IMR-90 (cell line): ENCODE measurements around the gene SLC4A8. TPM values are rescaled to one million over a fixed set of nuclear protein-coding genes. Genes with fewer than 3 reads are reported as not detected.

ENCODE experiments used
- ATAC-seq: fragments of 200-7000 bp; cut with Tn5 transposase; 2 replicates; pipeline ENCODE4 v1.9.1; 2020; ENCODE audit warnings: low read depth, mild to moderate bottlenecking, moderate library complexity
- BruUV-seq: library from RNA; stranded (reverse); fragments of 400-500 nt; replicated peaks from 2 replicates; lab custom pipeline; 2021; lab: Mats Ljungman, UMichigan
- CTCF ChIA-PET: fragments of 300-600 bp; formaldehyde crosslinking; extraction: SDS; loops from one replicate; lab custom pipeline; 2021; ENCODE audit warnings: antibody characterized with exemption; lab: Yijun Ruan, JAX
- POLR2A ChIA-PET: fragments of 300-600 bp; sonication (Branson Sonifier 250); formaldehyde crosslinking; loops from one replicate; lab custom pipeline; 2022; ENCODE audit warnings: antibody characterized with exemption; ENCODE audit not compliant: unreplicated experiment; lab: Charles Lee
- DNase-seq: peaks from one replicate; pipeline ENCODE4 v3.0.0; 2013
- H2AFZ ChIP-seq: replicated peaks from 2 replicates; pipeline ENCODE3; 2013; ENCODE audit warnings: low read length, mild to moderate bottlenecking; ENCODE audit not compliant: poor library complexity
- H2AK5ac ChIP-seq: 2 replicates; pipeline ENCODE4 v1.6.1; 2013; ENCODE audit warnings: low read depth, low read length, inconsistent platforms
- H2AK9ac ChIP-seq: replicated peaks from 2 replicates; pipeline ENCODE3; 2013; ENCODE audit warnings: mild to moderate bottlenecking, low read depth, low read length, moderate library complexity; ENCODE audit not compliant: poor library complexity
- H2BK120ac ChIP-seq: 2 replicates; pipeline ENCODE4 v1.6.1; 2013; ENCODE audit warnings: low read depth, low read length, inconsistent platforms
- H2BK15ac ChIP-seq: 3 replicates; pipeline ENCODE4 v1.6.1; 2013; ENCODE audit warnings: low read depth, low read length, inconsistent platforms
- H2BK20ac ChIP-seq: 2 replicates; pipeline ENCODE4 v1.6.1; 2013; ENCODE audit warnings: low read depth, mild to moderate bottlenecking, inconsistent platforms, low read length, moderate library complexity
- H2BK5ac ChIP-seq: 2 replicates; pipeline ENCODE4 v1.6.1; 2013; ENCODE audit warnings: mild to moderate bottlenecking, low read depth, low read length, inconsistent platforms; ENCODE audit not compliant: poor library complexity, severe bottlenecking
- H3K14ac ChIP-seq: replicated peaks from 2 replicates; pipeline ENCODE4 v1.6.1; 2013; ENCODE audit warnings: low read depth, low read length, inconsistent platforms
- H3K18ac ChIP-seq: 2 replicates; pipeline ENCODE4 v1.6.1; 2013; ENCODE audit warnings: low read depth, low read length, control low read depth
- H3K23ac ChIP-seq: 2 replicates; pipeline ENCODE4 v1.6.1; 2013; ENCODE audit warnings: low read depth, low read length, inconsistent platforms
- H3K27ac ChIP-seq: 2 replicates; pipeline ENCODE4 v1.5.1; 2013; ENCODE audit warnings: mild to moderate bottlenecking, control low read depth, low read length; ENCODE audit not compliant: insufficient read depth
- H3K27me3 ChIP-seq: 2 replicates; pipeline ENCODE4 v1.6.1; 2013; ENCODE audit warnings: low read length; ENCODE audit not compliant: control insufficient read depth, insufficient read depth
- H3K36me3 ChIP-seq: 2 replicates; pipeline ENCODE4 v1.6.1; 2013; ENCODE audit warnings: low read length, mixed read lengths; ENCODE audit not compliant: control insufficient read depth, insufficient read depth
- H3K4ac ChIP-seq: 2 replicates; pipeline ENCODE4 v1.6.1; 2013; ENCODE audit warnings: low read depth, low read length, inconsistent platforms
- H3K4me1 ChIP-seq: 2 replicates; pipeline ENCODE4 v1.6.1; 2013; ENCODE audit warnings: low read length, mixed read lengths; ENCODE audit not compliant: control insufficient read depth, insufficient read depth
- H3K4me2 ChIP-seq: 2 replicates; pipeline ENCODE4 v1.6.1; 2013; ENCODE audit warnings: low read depth, mild to moderate bottlenecking, control low read depth, low read length, moderate library complexity
- H3K4me3 ChIP-seq: 2 replicates; pipeline ENCODE4 v1.5.1; 2013; ENCODE audit warnings: low read depth, mild to moderate bottlenecking, control low read depth, low read length, moderate library complexity; ENCODE audit not compliant: insufficient read depth
- H3K56ac ChIP-seq: 2 replicates; pipeline ENCODE4 v1.6.1; 2013; ENCODE audit warnings: low read length, inconsistent platforms; ENCODE audit not compliant: insufficient read depth; ENCODE audit errors: extremely low read depth
- H3K79me1 ChIP-seq, 2 experiments: 2 replicates each; pipeline ENCODE4 v1.6.1; 2013; ENCODE audit warnings: low read length in 2 of 2, inconsistent platforms in 1 of 2, low read depth in 1 of 2
- H3K9ac ChIP-seq: 2 replicates; pipeline ENCODE4 v1.6.1; 2013; ENCODE audit warnings: low read depth, low read length, control low read depth
- H3K9me1 ChIP-seq: 2 replicates; pipeline ENCODE4 v1.6.1; 2013; ENCODE audit warnings: low read length, inconsistent platforms; ENCODE audit not compliant: insufficient read depth
- H3K9me3 ChIP-seq: 2 replicates; pipeline ENCODE4 v1.6.1; 2013; ENCODE audit warnings: low read length; ENCODE audit not compliant: control insufficient read depth, insufficient read depth
- H4K20me1 ChIP-seq: 2 replicates; pipeline ENCODE4 v1.6.1; 2013; ENCODE audit warnings: low read length, inconsistent platforms; ENCODE audit not compliant: insufficient read depth
- H4K5ac ChIP-seq: 2 replicates; pipeline ENCODE4 v1.6.1; 2013; ENCODE audit warnings: mild to moderate bottlenecking, low read depth, low read length, control low read depth
- H4K8ac ChIP-seq, 2 experiments: 2 replicates each; pipeline ENCODE4 v1.6.1; 2013; ENCODE audit warnings: low read depth in 2 of 2, low read length in 2 of 2, control low read depth in 1 of 2, inconsistent platforms in 1 of 2
- H4K91ac ChIP-seq: 2 replicates; pipeline ENCODE4 v1.6.1; 2013; ENCODE audit warnings: low read depth, low read length, inconsistent platforms; ENCODE audit not compliant: insufficient read depth
- BHLHE40 ChIP-seq: fragments of 150-350 bp; IDR thresholded peaks from 2 replicates; pipeline ENCODE4 v1.6.1; 2016; ENCODE audit warnings: mild to moderate bottlenecking, low read depth, low read length
- CEBPB ChIP-seq: IDR thresholded peaks from 2 replicates; pipeline ENCODE4 v1.6.1; 2012; ENCODE audit warnings: low read depth, low read length, improper control_type of control experiment
- CHD1 ChIP-seq: IDR thresholded peaks from 2 replicates; pipeline ENCODE4 v1.6.1; 2012; ENCODE audit warnings: low read depth, low read length, improper control_type of control experiment
- CTCF ChIP-seq: conservative IDR thresholded peaks from 2 replicates; pipeline ENCODE4 v1.5.1; 2012; ENCODE audit warnings: mild to moderate bottlenecking, low read depth, low read length, improper control_type of control experiment
- ELK1 ChIP-seq: fragments of 150-350 bp; IDR thresholded peaks from 2 replicates; pipeline ENCODE4 v1.6.1; 2016; ENCODE audit warnings: low read depth, mild to moderate bottlenecking, low read length, moderate library complexity, borderline replicate concordance
- FOS ChIP-seq: fragments of 150-350 bp; IDR thresholded peaks from 2 replicates; pipeline ENCODE4 v1.6.1; 2016; ENCODE audit warnings: low read depth, low read length
- MAFK ChIP-seq: IDR thresholded peaks from 2 replicates; pipeline ENCODE4 v1.6.1; 2012; ENCODE audit warnings: low read depth, low read length, improper control_type of control experiment
- MAZ ChIP-seq: IDR thresholded peaks from 2 replicates; pipeline ENCODE4 v1.6.1; 2012; ENCODE audit warnings: low read depth, mild to moderate bottlenecking, low read length, improper control_type of control experiment, moderate library complexity, borderline replicate concordance
- MXI1 ChIP-seq: IDR thresholded peaks from 2 replicates; pipeline ENCODE4 v1.6.1; 2012; ENCODE audit warnings: low read depth, mild to moderate bottlenecking, low read length, moderate library complexity, borderline replicate concordance
- NFE2L2 ChIP-seq: fragments of 150-350 bp; IDR thresholded peaks from 2 replicates; pipeline ENCODE4 v1.6.1; 2016; ENCODE audit warnings: low read depth, mild to moderate bottlenecking, low read length
- POLR2A ChIP-seq: IDR thresholded peaks from 2 replicates; pipeline ENCODE4 v1.6.1; 2012; ENCODE audit warnings: mild to moderate bottlenecking, low read depth, low read length
- RAD21 ChIP-seq: IDR thresholded peaks from 2 replicates; pipeline ENCODE4 v1.6.1; 2012; ENCODE audit warnings: low read length, improper control_type of control experiment
- RCOR1 ChIP-seq: IDR thresholded peaks from 2 replicates; pipeline ENCODE4 v1.6.1; 2012; ENCODE audit warnings: mild to moderate bottlenecking, low read length, improper control_type of control experiment; ENCODE audit not compliant: insufficient replicate concordance
- RFX5 ChIP-seq: IDR thresholded peaks from 2 replicates; pipeline ENCODE4 v1.8.0; 2012; ENCODE audit warnings: low read depth, mild to moderate bottlenecking, low read length, moderate library complexity
- SMC3 ChIP-seq: fragments of 150-350 bp; IDR thresholded peaks from 2 replicates; pipeline ENCODE4 v1.6.1; 2016; ENCODE audit warnings: low read depth, mild to moderate bottlenecking, antibody characterized with exemption, low read length, moderate library complexity
- USF2 ChIP-seq: fragments of 150-350 bp; IDR thresholded peaks from 2 replicates; pipeline ENCODE4 v1.6.1; 2017; ENCODE audit warnings: mild to moderate bottlenecking, antibody characterized with exemption, low read length, low read depth
- WGBS, 2 experiments: methylation state at CpG; one replicate each; pipeline versions ENCODE4 v1.1.5 to v1.1.7; 2013; ENCODE audit warnings: missing lambda C conversion rate in 2 of 2; ENCODE audit not compliant: insufficient read length in 1 of 2; ENCODE audit errors: extremely low coverage in 2 of 2; 5-methylcytosine and 5-hydroxymethylcytosine counted together
- dilution Hi-C: fragments of 300-500 bp; cut with HindIII; formaldehyde crosslinking; loops from one replicate; pipeline ENCODE4 v1.14.3; 2018; ENCODE audit warnings: low sequenced_read_pairs; ENCODE audit not compliant: unreplicated experiment
- in situ Hi-C: fragments of 300-500 bp; cut with MboI; formaldehyde crosslinking; loops from 3 replicates; pipeline ENCODE4 v1.14.3; 2019; ENCODE audit warnings: low sequenced_read_pairs, inconsistent platforms, mixed read lengths
- intact Hi-C: fragments of 100-400 bp; cut with micrococcal nuclease; formaldehyde crosslinking; loops from 2 replicates; pipeline ENCODE4 v1.10.0; 2022
- polyA plus RNA-seq, 3 experiments: library from polyadenylated mRNA; depleted of rRNA; stranded (reverse); fragments of >200 nt; gene quantifications; 2 replicates each; pipeline ENCODE4 v1.2.3, GENCODE V29; 2012; ENCODE audit warnings: low replicate concordance in 1 of 3
- total RNA-seq: library from RNA; depleted of rRNA; stranded (reverse); fragments of >200 nt; gene quantifications from 2 replicates; pipeline ENCODE4 v1.2.3, GENCODE V29; 2012

SLC4A8 gene
- total and polyA plus RNA-seq, 2 of the 4 experiments (the other 2 are of a cell fraction): 3.1 to 5.2 TPM

- in situ Hi-C loops: no loop called here
- Histone ChIP-seq H3K4ac (no peak overlapping the region), H3K4me3 (no peak overlapping the region), H4K5ac (no peak overlapping the region), H3K18ac (no peak overlapping the region), H3K27ac (no peak overlapping the region), H3K56ac (no peak overlapping the region), H3K27me3 (peaks cover 2% of the 10 kb centered on the region; the same call in 1 of the 2 replicates), H2BK15ac (no peak overlapping the region), H4K20me1 (no peaks in the 10 kb centered on the region), H3K79me1 (no peaks in the 10 kb centered on the region), H4K8ac (no peak overlapping the region), H2BK120ac (no peak overlapping the region), H2BK5ac (no peak overlapping the region), H3K9ac (no peak overlapping the region), H3K4me1 (no peaks in the 10 kb centered on the region), H2AK5ac (no peak overlapping the region), H3K23ac (no peak overlapping the region), H3K14ac (no peak overlapping the region), H3K36me3 (no peaks in the 10 kb centered on the region), H3K9me3 (no peaks in the 10 kb centered on the region), H3K9me1 (peaks cover 3% of the 10 kb centered on the region), H3K4me2 (no peak overlapping the region), H2BK20ac (no peak overlapping the region), H4K91ac (no peak overlapping the region), H2AFZ (no peak overlapping the region), H2AK9ac (no peak overlapping the region)
- no peak for DNase-seq
- TF ChIP-seq MXI1: no peak
- TF ChIP-seq ELK1: no peak
- no peak for TF ChIP-seq MAFK
- no peak for TF ChIP-seq RFX5
- TF ChIP-seq USF2: no peak
- TF ChIP-seq NFE2L2: no peak
- TF ChIP-seq CEBPB: no peak
- no peak for TF ChIP-seq BHLHE40
- no peak for TF ChIP-seq RCOR1
- TF ChIP-seq SMC3: no peak
- no peak for TF ChIP-seq POLR2A
- TF ChIP-seq CTCF: no peak
- TF ChIP-seq CHD1: no peak
- no peak for TF ChIP-seq RAD21
- TF ChIP-seq MAZ: no peak
- TF ChIP-seq FOS: no peak
- no peak for ATAC-seq
- BruUV-seq: no TSS peak
- ChIA-PET CTCF (no interaction called here), POLR2A (no interaction called here)
- 100% methylated on average over 1 of the region's 3 CpGs; no CpG with 5 or more reads in 1 of the 2 experiments for WGBS, 2 experiments
- dilution Hi-C loops: no loop called here
- intact Hi-C loops: no loop called here
These were observed 92.7 kb downstream of the SLC4A8 start for GRCh38 chr12:51517316-51517715.
